NCI-H187 treated with DMSO at 0.1 percent for 48 hours (cell line): Measurements from ENCODE around the gene SULF2.

Experiments
- DNase-seq: peaks from one replicate; lab custom pipeline; 2025; lab: John Stamatoyannopoulos, UW

The SULF2 gene

GRCh38 chr20:47642624-47643023 is 142.7 kb downstream of the SULF2 start:
- no peak for DNase-seq

GRCh38 chr20:47642118-47642517 is 143.2 kb downstream of the SULF2 start:
- DNase-seq: no peak

DNA sequence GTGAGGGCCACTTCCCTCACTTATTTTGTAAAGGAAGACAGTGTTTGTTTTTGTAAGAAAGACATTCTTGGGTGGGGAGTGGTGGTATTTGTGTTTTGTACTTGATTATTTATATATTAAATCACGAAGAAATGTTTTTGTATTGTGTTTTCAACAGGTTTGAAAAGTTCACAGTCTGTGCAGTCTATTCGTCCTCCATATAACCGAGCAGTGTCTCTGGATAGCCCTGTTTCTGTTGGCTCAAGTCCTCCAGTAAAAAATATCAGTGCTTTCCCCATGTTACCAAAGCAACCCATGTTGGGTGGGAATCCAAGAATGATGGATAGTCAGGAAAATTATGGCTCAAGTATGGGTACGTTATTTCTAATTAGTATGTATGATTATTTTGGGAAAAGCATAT is 146.4 kb downstream of the SULF2 start:
- DNase-seq: no peak

GRCh38 chr20:47635256-47635655 is 150.0 kb downstream of the SULF2 start:
- no peak for DNase-seq

DNA sequence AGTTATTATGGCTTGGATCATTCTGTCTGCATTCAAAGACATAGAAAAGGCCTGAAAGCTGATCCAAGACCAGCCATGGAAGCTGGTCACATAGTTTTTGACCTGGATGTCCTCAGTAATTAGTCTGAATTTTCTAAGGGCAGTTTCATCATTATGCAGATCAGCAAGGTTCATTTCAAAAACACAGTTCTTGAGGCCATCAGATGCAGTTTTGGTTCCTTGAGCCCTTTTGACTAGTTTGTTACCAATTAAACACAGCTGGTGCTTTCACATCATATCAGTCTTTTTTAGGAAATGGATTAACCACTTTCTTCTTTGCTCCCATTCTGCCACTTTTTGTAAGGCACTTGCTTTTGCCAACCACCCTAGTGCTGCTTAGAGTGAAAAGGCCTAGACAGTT is 154.2 kb downstream of the SULF2 start:
- DNase-seq: no peak

DNA sequence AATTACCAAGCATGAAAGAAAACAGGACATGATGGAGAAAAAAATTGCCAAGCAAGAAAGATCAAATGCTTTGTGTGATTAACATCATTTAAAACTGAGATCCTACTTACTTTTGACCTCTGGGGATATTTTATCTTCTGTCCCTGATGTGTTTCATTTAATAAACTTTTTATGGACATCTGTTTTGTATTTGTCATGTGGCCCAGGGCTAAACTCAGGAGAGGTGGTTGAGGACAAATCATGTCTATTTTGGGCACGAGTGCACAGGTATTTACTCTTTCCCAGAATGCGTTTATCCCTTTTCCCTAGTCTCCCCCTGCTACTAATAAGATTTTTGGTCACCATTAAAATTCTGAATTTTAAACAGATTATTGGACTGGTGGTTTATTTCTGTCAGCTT is 155.4 kb downstream of the SULF2 start:
- no peak for DNase-seq

DNA sequence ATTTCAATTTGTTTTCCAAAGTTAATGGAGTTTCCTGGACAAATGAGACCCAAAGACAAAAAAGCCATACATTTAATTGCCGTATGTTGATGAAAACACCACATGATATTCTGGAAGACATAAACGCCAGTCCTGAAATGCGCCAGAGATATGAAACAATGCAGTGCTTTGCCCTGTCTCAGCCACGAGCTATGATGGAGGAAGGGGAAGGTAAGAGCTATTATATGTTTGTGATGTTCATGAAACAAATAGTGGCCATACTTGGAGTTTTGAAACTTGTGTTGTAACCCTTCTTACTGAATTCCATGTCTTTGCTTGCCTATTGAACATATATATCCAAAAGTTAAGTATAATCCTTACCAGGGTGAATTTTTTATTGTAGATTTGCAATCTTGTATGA is 157.7 kb downstream of the SULF2 start:
- DNase-seq: no peak

DNA sequence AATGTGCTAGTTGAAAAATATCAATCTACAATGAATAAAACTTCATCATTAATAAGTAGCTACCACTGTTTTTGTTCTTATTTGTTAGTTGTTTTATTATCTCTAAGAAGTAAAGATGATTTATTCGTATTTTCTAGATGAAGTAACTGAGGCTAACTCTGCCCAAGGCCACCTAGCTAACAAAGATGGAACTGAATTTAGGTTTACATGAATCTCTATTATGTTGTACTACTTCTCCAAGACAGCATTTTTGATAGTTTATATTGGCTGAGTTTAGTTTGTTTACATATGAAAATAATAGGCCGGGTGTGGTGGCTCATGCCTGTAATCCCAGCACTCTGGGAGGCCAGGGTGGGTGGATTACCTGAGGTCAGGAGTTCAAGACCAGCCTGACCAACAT is 162.1 kb downstream of the SULF2 start:
- DNase-seq: no peak

GRCh38 chr20:47622118-47622665 is 163.1 kb downstream of the SULF2 start:
- no peak for DNase-seq

GRCh38 chr20:47620808-47621805 is 164.2 kb downstream of the SULF2 start:
- DNase-seq: peak; percentile 4

DNA sequence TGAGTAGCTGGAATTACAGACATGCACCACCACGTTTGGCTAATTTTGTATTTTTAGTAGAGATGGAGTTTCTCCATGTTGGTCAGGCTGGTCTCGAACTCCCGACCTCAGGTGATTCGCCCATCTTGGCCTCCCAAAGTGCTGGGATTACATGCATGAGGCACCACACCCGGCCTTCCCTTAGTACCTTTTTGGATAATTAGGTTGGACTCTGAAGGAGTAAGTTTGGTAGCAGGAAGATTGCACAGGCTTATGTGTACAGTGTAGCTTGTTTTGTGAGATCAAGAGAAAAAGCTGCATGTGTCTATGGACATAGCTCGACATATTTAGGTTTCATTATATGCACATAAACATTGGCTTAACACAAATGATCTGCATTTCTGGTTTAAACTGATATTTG is 166.8 kb downstream of the SULF2 start:
- no peak for DNase-seq

GRCh38 chr20:47614703-47615309 is 170.5 kb downstream of the SULF2 start:
- DNase-seq: no peak

DNA sequence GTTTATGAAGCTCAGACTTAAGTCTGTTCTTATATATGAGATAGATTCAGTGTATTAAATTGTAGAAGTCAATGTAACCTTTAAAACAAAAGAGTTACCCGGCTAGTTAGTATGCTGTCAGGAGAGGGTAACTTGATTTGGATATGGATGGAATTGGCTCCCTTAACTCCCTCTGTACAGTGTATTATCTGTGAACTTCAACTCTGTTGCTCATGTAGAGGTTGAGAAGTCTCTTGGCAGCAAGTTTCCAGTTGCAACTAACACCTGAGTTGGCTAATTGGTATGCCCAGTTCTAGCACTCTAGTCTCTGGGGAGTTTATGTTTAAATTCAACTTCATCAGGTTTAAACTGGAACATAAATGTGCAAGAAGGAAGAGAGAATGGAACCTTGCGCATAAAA is 172.6 kb downstream of the SULF2 start:
- DNase-seq: no peak

GRCh38 chr20:47611785-47612184 is 173.5 kb downstream of the SULF2 start:
- no peak for DNase-seq

DNA sequence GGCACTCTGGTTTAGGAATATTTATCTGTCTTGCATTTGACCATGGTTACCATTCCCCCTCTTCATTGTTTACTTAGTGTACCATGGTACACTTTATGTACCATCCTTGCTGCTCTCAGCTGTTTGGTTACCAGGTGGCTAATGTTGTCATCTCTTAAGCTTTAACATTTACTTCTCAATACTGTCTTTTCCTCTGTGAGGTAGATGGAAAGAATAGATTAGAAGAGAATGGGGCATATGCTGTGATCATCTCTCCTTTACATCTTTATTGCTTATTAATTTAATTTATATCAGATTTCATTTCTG is 174.4 kb downstream of the SULF2 start:
- no peak for DNase-seq

DNA sequence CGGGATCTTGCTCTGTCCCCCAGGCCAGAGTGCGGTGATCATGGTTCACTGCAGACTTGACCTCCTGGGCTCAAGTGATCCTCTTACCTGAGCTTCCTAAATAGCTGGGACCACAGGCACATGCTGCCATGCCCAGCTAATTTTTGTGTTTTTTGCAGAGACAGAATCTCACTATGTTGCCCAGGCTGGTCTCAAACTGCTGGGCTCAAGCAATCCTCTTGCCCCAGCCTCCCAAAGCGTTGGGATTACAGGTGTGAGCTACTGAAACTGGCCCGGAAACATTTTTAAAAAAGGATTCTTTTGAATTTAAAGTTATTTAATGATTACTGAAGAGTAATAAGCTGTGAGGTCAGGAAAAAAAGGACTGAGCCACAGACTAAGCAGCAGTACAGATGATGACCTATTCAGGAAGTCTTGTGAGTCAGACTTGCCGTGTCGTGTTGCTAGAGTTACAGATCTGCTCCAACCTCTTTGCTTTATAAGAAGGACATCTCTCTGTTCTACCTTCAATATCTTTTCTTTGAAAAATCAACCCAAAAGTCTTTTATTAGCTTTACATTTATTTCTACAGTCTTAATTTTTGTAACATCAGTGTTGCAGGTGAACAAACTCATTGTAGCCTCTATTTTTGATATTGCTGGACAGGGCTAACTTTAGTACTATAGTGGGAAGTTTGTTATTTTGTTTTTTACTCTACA is 174.9 kb downstream of the SULF2 start:
- DNase-seq: no peak

GRCh38 chr20:47609001-47609400 is 176.3 kb downstream of the SULF2 start:
- DNase-seq: no peak
